ENCODE data around the gene LPA. TPM values are rescaled to one million over a fixed set of nuclear protein-coding genes. Genes with fewer than 3 reads are reported as not detected.

The LPA gene
- total RNA-seq, 1 experiment from 2014 or later: 0.61 TPM

- no peak for TF ChIP-seq PRDM15 (CRISPR knock-in tag; IDR thresholded peaks at IDR 0.05)
- TF ChIP-seq ZNF396 (CRISPR knock-in tag; IDR thresholded peaks at IDR 0.05; ENCODE audit: borderline replicate concordance): no peak
- TF ChIP-seq NFE2L1 (CRISPR knock-in tag; IDR thresholded peaks at IDR 0.05): no peak
- no peak for TF ChIP-seq ZNF121 (CRISPR knock-in tag; IDR thresholded peaks at IDR 0.05)
- no peak for TF ChIP-seq NFATC4 (CRISPR knock-in tag; IDR thresholded peaks at IDR 0.05)
Measured at GRCh38 chr6:160510976-160511617, 153.0 kb downstream of the LPA start (continued).

- DNase-seq (ENCODE audit: low spot score) (no peak), ATAC-seq (no peak)
- Mint-ChIP-seq H3K4me1 (peaks cover 3% of the 10 kb centered on the region; the same call in 1 of the 2 replicates), H3K27ac (no peak overlapping the region; the same call in 1 of the 2 replicates), H3K4me3 (no peak overlapping the region), H3K27me3 (ENCODE audit: low read depth) (peaks cover 5% of the 10 kb centered on the region; the same call in 1 of the 2 replicates), H3K9me3 (peaks cover 22% of the 10 kb centered on the region), H3K36me3 (no peaks in the 10 kb centered on the region)
- TF ChIP-seq NR3C1 (CRISPR knock-in tag; conservative IDR thresholded peaks at IDR 0.05; ENCODE audit: low read depth) (no peak), MYBL2 (CRISPR knock-in tag; IDR thresholded peaks at IDR 0.05) (no peak), ZNF121 (CRISPR knock-in tag; IDR thresholded peaks at IDR 0.05) (no peak), RORB (CRISPR knock-in tag; IDR thresholded peaks at IDR 0.05) (no peak), TP53 (CRISPR knock-in tag; IDR thresholded peaks at IDR 0.05) (no peak), SMAD3 (CRISPR knock-in tag; IDR thresholded peaks at IDR 0.05; ENCODE audit: borderline replicate concordance) (no peak), PRRX2 (CRISPR knock-in tag; IDR thresholded peaks at IDR 0.05) (no peak)
- CTCF ChIA-PET: interaction anchor here (1.3 to 2.4 kb wide), 2 partner anchors 9 to 24 kb away, joined by 3 to 8 read pairs; no protein-coding TSS in a partner anchor
- POLR2A ChIA-PET: no interaction called here
Measured at GRCh38 chr6:160510199-160510598, 153.9 kb downstream of the LPA start.

DNA sequence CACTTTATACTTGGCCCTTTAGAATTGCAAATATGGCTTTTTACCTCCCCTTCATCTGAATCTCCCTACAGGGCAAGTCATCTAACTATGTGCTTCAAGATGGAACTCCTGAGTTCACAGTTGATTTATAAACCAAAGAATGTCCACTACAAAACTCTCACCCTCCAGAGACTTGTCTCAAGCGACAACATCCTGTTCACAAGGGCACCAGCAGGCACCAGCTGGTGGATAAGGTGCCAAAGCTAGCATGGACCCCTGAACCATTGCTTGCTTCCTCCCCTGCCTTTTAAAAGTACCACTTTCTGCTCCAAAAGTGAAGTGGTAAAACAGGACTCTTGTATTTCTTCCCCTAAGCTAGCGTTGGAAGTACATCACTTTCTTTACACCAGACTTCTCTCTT lies 154.5 kb downstream of the LPA start:
- Mint-ChIP-seq H3K27me3 (ENCODE audit: low read depth) (peaks cover 2% of the 10 kb centered on the region; the same call in 1 of the 2 replicates), H3K4me3 (no peak overlapping the region), H3K36me3 (peaks cover 2% of the 10 kb centered on the region), H3K4me1 (peaks cover 3% of the 10 kb centered on the region; the same call in 1 of the 2 replicates), H3K9me3 (peaks cover 21% of the 10 kb centered on the region), H3K27ac (no peak overlapping the region)
- POLR2A ChIA-PET: no interaction called here
- CTCF ChIA-PET: interaction anchor here (2.4 kb wide), 1 partner anchor 10 kb away, joined by 8 read pairs; no protein-coding TSS in a partner anchor
- DNase-seq (ENCODE audit: low spot score): no peak
- ATAC-seq: no peak
- TF ChIP-seq NR2C2 (CRISPR knock-in tag; IDR thresholded peaks at IDR 0.05): no peak
- no peak for TF ChIP-seq ZNF425 (CRISPR knock-in tag; conservative IDR thresholded peaks at IDR 0.05)
- no peak for TF ChIP-seq PRRX2 (CRISPR knock-in tag; IDR thresholded peaks at IDR 0.05)
- TF ChIP-seq NFATC4 (CRISPR knock-in tag; IDR thresholded peaks at IDR 0.05): no peak
- no peak for TF ChIP-seq E2F4 (CRISPR knock-in tag; IDR thresholded peaks at IDR 0.05; ENCODE audit: borderline replicate concordance, low read depth)
- TF ChIP-seq, protein P1, sequence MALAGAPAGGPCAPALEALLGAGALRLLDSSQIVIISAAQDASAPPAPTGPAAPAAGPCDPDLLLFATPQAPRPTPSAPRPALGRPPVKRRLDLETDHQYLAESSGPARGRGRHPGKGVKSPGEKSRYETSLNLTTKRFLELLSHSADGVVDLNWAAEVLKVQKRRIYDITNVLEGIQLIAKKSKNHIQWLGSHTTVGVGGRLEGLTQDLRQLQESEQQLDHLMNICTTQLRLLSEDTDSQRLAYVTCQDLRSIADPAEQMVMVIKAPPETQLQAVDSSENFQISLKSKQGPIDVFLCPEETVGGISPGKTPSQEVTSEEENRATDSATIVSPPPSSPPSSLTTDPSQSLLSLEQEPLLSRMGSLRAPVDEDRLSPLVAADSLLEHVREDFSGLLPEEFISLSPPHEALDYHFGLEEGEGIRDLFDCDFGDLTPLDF (CRISPR knock-in tag; IDR thresholded peaks at IDR 0.05): no peak
- TF ChIP-seq GRHL2 (CRISPR knock-in tag; IDR thresholded peaks at IDR 0.05; ENCODE audit: insufficient replicate concordance, severe bottlenecking): no peak
- TF ChIP-seq ZNF232 (CRISPR knock-in tag; IDR thresholded peaks at IDR 0.05): no peak
- no peak for TF ChIP-seq TEAD4 (CRISPR knock-in tag; IDR thresholded peaks at IDR 0.05)
- TF ChIP-seq SP1 (CRISPR knock-in tag; conservative IDR thresholded peaks at IDR 0.05): no peak
- TF ChIP-seq, protein P2, sequence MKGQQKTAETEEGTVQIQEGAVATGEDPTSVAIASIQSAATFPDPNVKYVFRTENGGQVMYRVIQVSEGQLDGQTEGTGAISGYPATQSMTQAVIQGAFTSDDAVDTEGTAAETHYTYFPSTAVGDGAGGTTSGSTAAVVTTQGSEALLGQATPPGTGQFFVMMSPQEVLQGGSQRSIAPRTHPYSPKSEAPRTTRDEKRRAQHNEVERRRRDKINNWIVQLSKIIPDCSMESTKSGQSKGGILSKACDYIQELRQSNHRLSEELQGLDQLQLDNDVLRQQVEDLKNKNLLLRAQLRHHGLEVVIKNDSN (CRISPR knock-in tag; IDR thresholded peaks at IDR 0.05): no peak
- TF ChIP-seq, protein P3, sequence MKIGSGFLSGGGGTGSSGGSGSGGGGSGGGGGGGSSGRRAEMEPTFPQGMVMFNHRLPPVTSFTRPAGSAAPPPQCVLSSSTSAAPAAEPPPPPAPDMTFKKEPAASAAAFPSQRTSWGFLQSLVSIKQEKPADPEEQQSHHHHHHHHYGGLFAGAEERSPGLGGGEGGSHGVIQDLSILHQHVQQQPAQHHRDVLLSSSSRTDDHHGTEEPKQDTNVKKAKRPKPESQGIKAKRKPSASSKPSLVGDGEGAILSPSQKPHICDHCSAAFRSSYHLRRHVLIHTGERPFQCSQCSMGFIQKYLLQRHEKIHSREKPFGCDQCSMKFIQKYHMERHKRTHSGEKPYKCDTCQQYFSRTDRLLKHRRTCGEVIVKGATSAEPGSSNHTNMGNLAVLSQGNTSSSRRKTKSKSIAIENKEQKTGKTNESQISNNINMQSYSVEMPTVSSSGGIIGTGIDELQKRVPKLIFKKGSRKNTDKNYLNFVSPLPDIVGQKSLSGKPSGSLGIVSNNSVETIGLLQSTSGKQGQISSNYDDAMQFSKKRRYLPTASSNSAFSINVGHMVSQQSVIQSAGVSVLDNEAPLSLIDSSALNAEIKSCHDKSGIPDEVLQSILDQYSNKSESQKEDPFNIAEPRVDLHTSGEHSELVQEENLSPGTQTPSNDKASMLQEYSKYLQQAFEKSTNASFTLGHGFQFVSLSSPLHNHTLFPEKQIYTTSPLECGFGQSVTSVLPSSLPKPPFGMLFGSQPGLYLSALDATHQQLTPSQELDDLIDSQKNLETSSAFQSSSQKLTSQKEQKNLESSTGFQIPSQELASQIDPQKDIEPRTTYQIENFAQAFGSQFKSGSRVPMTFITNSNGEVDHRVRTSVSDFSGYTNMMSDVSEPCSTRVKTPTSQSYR (CRISPR knock-in tag; IDR thresholded peaks at IDR 0.05): no peak
